ENCODE data around the gene KCNA10.
"Not testable (repeated sequence)": the region's sequence is repeated elsewhere in the genome, so short reads cannot be mapped to it uniquely, and the experiment has no call there.

KCNA10 gene

DNA sequence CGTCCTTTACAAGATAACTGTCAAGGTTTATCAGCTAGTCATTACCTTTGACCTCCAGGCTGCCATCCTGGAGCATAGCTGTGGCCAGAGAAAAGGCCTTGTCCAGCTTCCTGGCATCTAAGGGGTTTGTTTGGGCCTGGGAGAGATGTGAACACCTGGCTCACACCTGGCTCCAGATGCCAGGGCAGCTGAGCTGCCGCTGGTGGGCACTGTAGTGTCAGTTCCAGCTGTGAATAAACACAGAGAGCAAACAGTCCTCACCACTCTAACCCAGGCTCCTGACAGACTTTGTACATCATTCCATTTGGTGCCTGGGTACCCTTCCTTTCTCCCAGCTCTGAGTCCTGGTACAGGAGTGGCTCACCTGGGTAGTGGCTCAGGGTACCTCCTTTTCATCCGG lies 14.3 kb upstream of the KCNA10 start:
- no peak for DNase-seq (ENCODE audit: low read depth)

DNA sequence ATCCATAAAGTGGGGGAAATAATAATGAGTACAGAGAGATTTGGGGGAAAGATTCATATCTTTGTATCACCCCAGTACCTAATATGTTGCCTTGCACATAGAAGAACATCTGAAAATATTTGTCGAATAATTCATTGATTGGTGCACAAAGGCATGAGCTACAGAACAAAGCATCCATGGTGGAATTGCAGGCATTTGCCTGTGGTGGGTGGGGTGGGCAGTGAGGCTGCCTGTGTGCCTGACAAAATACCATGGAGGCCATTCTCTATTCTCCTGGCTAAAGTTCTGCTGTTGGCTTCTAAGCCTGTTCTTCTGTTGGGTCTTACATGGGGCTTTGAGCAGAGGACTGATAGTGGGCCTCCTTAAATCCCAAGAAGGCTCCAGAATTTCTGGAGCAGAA lies 10.0 kb upstream of the KCNA10 start:
- DNase-seq (ENCODE audit: low read depth): no peak

DNA sequence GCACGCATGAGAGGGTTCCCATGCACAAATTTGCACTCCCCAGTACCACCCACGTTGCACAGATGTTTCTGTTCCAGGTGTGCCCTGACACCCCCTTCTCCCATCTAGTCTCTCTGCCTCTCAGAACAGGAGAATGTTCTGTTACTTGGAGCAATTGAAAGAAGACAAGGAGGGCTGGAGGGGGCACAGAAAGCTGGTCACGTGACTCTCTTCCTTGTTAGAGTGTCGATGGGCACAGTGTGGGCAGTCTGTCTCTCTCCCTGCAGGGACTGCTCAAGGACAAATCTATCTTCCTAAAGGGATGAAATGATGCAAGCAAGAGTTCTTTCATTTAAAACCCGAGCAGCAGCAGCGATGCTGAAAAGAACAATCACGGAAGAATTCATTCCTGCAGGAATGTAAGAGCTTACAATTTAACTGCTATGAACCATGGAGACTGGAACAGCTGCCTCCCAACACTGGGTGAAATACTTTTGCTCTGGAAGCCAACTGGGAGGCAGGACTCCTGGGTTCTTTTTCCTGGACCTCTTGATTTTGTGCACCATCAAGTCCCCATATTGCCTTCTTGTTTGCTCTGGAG lies 7.3 kb upstream of the KCNA10 start:
- DNase-seq (ENCODE audit: low read depth): no peak

DNA sequence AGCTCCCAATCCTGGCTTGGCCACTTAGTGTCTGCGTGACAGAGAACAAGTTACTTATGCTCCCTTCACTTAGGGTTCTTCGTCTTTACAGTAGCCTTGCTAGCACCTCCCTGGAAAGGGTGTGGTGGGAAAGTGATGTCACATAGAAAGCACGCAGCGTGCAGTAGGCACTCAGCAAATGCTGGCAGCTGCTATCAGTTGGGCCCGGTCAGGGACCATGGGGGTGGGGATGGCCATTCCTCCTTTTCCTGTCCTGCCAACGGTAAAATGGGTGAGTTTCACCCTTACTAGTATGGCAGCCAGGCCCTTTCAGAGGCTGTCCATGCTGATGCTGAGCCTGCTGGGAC lies 6.2 kb upstream of the KCNA10 start:
- no peak for DNase-seq (ENCODE audit: low read depth)

DNA sequence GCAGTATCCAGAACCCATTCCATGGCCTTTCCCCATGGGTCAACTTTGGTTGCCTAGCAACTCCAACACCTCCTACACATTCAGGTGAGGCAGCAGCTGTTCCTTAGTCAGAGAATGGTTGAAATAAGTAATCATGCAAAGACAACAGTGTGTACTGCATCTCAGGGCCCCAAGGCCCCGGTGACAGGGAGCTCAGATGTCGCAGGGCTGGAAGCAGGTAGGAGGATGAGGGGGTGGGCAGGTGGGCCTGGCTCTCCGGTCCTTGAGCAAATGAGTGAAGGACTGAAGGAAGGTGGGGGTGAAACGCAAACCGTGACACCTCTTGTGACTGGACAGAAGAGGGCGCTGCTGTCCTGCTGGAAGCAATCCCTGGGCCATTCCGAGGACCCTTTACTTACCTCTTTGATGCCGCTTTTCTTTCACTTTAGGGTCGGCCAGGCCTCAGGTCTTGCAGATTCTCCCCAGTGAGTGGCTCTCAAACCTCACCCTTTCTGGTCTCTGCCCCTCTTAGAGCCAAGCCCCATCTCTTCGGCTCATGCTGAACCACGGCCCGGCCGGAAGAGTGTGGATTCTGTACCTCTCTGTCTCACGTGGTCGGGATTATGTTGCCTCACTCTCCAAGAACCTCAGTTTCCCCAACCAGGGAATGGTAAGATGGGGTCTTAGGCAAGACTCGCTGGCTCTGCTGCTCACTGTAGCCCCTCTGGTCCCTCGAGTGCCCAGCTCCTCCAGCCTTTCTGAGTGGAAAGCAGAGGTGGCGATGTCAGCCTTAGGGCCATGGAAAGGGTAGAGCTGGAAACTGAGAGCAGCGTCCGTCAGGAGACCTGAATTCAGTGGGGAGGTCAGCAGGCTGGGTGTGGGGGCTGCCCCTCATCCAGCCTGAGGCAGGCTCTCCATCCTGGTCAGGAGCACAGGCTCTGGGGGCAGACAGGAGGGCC lies 5.6 kb upstream of the KCNA10 start:
- peak; percentile 19 for DNase-seq (ENCODE audit: low read depth)

DNA sequence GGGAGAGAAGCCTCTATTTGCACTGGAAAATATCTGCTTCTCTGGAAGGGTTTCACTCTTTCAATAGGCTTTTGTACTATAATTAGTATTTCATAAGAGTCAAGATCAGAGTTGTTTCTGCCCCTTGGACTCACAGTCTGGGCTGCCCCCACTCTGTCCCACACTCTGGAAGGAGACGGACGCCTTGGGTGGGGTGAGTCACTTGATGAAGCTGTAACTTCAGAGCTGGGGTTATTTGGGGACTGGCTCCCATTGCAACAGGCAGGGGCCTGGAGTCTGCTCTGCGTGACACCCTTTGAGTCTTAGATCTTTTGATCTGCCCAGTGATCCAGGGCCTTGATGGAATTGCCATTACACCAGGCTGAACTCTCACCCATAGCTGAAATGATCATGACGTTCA lies 4.0 kb upstream of the KCNA10 start:
- DNase-seq (ENCODE audit: low read depth): no peak

DNA sequence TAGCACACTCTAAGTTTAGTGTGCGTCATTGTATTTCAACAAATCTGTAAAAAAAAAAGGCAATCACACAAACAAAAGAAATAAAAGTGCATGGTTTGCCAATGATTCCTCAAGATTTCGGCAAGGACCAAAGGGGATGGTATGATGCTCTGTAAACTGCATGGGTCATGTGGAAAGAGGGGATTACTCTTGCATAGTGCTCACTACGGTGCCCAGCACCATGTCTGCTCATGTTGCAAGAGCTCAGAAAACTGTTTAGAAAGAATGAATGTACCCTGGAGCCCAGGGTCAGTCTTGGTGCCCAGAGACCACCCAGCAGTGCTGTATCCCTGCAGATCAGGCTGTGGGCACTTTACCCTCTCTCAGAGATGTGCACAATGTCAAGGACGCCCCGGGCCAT lies 3.6 kb upstream of the KCNA10 start:
- DNase-seq (ENCODE audit: low read depth): no peak

DNA sequence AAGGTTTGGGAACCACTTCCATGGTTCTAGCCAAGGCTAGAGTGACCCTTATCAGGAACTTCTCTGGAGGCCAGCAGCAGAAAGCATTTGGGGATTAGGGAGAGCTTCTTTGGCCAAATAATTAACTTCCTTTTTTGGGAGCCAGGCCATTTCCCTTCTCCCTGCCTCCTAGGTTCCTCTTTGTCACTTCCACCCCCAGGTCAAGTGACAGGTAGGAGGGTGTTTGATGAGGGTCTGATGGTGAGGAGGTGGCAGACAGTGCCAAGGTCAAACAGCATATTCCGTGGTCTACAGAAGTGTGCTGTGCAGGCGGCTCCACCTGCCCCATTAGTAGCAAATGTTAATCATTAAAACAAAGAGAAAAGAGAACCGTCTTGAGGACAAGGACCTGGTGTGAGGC lies 1.9 kb upstream of the KCNA10 start:
- DNase-seq (ENCODE audit: low read depth): no peak

DNA sequence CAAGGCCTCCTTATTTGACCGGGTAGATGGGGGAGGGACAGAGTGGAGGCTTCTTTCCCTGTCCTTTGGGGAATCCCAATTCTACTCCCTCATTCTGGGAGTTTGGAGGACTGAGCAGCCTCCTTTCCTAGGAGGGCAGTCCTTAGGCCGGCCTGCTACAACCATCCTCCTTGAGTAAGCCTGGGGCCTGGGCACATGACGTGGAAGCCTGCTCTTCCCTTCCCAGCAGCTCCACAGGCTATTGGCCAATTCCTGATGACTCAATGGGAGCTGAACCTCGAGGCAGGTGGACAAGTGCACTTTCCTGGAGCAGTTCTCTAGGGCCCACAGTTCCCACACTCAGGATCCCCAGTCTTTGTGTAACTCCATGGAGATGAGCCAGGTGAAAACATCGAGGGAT lies 3.1 kb downstream of the KCNA10 start:
- no peak for DNase-seq (ENCODE audit: low read depth)

DNA sequence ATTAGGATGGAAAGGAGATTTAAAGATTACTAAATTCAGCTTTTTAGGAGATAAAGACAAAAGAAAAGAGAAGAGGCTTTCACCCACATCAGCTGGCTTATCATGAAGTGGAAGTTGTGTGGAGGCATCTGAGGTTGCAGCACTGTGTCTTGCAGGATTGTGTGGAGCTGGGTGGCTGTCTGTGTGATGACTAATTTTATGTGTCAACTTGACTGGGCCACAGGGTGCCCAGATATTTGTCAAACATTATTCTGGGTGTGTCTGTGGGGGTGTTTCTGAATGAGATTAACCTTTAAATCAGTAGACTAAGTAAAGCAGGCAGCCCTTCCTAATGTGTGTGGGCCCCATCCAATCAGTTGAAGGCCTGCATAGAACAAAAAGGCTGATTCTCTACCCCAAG lies 3.9 kb downstream of the KCNA10 start:
- DNase-seq (ENCODE audit: low read depth): no peak

DNA sequence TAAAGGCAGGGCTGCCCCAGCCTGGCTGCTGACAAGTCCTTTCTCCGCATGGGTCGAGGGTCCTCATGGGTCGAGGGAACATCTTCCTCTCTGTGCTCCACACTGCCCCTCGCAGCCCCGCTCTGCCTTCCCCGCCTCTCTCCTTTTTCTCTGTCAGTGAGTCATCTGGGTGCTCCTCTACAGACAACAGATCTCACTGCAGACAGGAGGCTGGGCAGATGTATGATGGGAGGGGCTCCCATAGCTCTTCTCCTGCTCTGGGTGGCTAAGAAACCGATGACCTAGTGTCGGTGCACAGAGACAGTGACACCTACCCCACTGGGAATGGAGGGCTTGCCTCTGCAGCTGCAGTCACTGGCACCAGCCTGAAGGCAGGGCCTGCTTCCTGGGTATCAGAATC lies 5.5 kb downstream of the KCNA10 start:
- DNase-seq (ENCODE audit: low read depth): no peak

DNA sequence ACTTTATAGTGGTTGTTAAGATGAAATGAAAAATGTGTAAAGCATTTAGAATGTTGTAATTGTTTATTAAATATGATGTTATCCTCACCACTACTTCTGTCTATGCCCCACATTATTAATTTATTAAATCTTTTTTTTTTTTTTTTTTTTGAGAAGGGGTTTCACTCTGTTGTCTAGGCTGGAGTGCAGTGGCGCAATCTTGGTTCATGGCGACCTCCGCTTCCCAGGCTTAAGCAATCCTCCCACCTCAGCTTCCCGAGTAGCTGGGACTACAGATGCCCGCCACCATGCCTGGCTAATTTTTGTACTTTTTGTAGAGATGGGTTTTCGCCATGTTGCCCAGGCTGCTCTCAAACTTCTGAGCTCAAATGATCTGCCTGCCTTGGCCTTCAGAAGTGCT lies 7.5 kb downstream of the KCNA10 start:
- DNase-seq (ENCODE audit: low read depth): no peak

DNA sequence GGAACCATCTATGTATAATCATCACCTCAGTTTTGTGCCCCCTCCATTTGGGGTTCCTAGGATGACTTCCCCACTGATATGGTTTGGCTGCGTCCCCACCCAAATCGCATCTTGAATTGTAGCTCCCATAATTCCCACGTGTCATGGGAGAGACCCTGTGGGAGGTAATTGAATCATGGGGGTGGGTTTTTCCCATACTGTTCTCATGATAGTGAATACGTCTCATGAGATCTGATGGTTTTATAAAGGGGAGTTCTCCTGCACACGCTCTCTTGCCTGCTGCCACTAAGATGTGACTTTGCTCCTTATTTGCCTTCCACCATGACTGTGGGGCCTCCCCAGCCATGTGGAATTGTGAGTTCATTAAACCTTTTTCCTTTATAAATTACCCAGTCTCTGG lies 8.1 kb downstream of the KCNA10 start:
- not testable (repeated sequence) for DNase-seq (ENCODE audit: low read depth)

DNA sequence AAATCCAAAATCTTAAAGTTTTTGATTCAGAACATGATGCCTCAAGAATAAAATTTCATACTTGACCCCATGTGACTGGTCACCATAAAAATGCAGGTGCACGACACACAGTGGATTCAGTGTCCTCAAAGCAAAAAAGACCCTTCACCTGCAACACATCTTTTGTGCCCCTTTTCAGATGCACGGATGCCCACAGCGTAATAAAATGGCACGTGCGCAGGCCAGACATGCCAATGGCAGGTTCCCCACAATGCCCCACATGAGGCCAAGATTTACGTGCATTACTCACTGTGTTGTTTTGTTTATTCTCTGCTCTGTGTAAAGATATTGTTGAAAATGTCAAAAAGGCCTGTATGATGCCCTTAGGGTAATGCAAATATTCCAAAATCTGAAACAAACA lies 9.3 kb downstream of the KCNA10 start:
- no peak for DNase-seq (ENCODE audit: low read depth)

DNA sequence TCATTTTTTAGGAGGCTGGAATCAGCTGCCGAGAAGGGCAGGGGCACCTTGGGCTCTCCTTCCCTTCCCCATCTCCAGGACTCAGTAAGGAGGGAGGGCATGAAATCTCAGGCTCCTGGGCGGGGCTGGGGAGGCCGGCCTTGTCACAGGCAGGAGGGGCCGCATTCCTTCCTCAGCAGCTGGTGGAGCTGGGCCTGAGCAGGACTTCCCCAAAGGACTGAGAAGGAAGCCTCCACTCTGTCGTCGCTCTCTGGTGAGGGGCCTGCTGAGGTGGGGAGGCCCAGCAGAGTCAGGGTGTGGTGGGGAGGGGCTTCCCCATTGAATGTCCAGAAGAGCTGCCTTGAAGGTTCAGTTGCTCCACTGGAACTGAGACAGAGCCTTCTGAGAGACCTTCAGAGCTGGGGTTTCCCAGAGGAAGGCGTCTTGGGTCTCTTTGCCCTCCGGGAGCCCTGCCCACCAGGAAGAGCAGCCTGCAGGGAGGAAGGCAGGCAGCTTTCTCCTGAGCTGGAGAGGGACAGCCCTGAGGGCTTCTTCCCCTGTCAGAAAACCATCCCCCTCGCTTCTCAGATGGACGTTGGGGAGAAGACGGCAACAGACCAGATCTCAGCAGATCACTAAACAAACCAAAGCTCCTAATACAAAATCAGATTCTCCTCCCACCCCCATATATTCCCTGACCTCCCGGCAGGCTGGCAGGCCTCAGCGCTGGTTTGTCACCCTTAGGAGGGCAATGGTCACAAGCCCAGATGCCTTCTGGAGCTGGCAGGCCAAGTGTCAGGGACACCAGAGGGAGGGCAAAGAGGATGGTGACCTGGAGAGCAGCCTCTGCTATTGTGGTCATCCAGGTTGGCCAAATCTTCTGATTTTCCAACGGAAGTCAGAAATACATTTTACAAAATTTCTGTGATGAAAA lies 10.7 kb downstream of the KCNA10 start:
- DNase-seq (ENCODE audit: low read depth): no peak

DNA sequence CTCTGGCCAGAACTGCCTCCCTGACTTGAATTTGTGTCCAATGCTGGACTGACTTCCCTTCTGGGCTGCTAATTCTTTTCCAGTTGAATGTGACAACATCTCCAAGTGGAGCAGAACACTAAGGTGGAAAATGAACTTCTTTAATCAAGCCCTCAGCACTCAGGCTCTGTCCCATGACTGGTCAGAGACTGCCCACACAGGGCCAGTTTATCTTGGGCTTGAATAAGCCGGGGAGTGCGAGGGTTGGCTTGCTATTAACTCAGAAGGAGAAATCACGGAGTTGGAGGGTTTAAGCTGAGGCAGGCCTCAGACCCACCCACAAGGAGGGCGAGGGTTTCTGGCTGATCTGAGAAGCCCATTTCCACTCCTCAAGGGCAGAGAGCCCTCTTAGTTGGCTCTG lies 12.4 kb downstream of the KCNA10 start:
- DNase-seq (ENCODE audit: low read depth): no peak

DNA sequence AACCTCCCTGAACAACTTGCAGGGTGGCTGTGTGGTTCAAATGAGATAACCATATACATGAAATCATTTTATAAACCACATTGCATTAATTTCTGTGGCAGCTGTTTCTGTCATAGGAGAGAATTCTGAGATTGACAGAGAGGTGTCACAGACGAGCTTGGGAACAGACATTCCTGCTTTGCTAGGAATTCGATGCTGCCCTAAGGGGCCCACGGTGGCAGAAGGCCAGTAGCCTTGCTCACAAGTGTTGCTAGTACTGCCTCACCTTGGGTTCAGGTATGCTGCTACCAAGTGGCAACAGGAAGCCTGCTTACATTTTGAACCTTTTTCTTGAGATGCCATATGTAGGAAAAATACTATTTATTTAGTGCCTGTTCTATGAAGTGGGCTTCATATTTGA lies 13.4 kb downstream of the KCNA10 start:
- DNase-seq (ENCODE audit: low read depth): no peak

DNA sequence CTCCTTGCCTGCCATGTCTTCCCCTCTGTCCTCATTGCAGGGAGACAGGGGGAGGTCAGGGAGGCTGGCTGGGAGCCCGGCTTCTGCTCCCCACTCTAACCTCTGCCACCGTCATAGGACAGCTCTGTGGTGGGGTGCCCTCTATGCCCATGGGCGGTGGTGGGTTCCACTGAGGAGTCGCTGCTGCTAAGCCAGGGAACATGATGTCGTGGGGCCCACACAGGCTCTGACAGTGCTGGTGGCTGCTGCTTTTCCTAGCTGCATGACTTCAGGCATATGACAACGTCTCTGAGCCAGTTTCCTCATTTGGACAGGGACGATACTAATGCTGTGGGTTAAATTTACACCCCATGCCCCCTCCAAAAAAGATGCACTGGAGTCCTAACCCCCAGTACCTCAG lies 14.7 kb downstream of the KCNA10 start:
- no peak for DNase-seq (ENCODE audit: low read depth)

DNA sequence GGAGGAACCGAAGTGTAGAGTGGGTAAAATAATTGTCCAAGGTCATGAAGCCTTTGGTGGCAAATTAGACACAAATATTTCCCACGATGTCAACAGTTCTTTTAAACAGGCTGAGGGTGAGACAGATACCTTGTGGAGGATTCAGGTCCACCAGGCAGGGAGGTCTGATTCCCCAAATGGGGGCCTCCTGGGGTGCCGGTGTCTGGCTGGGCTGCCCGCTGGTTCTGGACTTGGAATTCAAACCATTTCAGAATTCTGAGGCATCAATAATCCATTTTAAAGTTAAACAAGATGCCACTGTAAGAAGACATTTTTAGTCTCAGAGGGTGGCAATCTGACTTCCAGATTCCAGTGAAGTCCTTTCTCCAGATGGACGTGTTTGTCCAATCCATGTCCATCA lies 15.5 kb downstream of the KCNA10 start:
- DNase-seq (ENCODE audit: low read depth): no peak

DNA sequence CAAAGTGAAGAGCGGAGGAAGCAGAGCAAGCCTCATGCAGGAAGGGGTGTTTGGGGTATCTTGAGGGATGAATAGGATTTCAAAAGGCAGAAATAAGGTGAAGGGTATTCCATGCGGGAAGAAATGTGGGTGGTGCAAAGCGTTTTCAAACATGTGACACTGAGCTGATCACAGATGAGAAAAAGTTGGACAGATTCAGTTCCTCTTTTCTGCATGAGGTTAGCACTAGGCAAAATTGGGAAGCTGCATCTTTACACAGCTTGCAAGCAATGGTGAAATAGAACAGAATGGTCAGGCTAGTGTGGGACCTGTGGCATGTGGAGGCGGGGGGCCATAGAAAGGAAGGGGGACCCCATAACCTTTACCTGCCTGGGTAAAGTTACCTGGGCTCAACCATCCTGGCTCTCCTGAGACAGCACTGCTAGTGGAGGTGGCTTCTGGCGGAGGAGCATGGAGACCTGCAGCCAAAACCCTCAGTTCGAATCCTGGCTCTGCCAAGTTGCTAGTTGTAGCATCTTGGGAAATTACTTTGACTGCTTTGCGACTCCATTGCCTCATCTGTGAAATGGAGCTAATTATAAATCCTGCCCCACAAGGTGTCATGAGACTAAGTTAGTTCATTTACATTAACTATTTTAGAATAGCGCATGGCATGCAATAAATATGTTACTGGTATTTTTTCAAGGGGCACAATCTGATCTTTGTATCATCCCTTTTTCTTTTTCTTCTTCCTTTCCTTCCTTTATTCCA lies 16.4 kb downstream of the KCNA10 start:
- DNase-seq (ENCODE audit: low read depth): no peak

DNA sequence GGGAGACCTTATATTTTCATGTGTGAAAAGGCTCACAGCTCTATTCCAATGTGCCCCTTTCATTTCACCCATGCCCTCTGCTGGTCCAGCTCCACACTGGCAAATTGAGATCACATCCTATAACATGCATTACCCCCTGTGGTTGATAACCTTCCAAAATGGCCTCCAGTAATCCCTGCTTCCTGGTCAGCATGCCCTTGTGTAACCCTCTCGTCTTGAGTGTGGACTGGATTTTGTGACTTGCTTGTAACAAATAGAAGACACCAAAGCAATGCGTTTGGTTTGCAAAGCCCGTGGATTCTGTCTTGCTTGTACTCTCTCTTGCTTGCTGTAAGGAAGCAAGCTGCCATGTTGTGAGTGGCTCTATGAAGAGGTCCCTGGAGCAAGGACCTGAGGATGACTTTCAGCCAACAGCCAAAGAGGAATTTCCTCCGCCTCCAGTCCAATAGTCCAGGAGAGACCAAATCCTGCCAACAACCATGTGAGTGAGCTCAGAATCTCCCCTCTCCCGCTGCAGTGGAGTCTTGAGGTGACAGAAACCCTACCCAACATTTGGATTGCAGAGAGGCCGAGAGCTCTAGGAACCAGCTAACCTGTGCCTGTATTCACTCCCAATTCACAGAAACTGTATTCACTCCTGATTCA lies 17.4 kb downstream of the KCNA10 start:
- DNase-seq (ENCODE audit: low read depth): no peak

DNA sequence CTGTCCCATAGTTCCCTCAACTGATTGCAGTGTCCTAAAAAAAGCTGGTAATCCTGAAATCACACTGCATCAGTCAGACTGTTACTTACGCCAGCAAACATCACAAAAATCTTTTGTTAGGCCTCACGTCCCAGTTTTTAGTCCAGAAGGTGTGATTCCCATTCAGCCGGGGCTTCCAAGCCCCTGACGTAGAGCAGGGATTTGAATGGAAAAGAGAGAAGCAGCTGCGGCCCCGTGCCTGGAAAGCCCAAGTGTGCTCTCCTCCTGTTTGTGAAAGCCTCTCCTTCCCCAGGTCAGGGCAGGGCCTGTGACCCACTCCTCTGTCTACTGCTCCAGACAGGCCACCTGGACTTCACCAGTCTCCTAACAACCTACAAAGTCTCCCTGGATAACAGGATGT lies 20.7 kb downstream of the KCNA10 start:
- no peak for DNase-seq (ENCODE audit: low read depth)
